Effector CD4-positive, alpha-beta T cell (primary cell): ENCODE data around the gene PRCP.

Experiments
- DNase-seq: peaks from one replicate; pipeline ENCODE4 v3.0.0-alpha.2; 2020

Gene PRCP

DNA sequence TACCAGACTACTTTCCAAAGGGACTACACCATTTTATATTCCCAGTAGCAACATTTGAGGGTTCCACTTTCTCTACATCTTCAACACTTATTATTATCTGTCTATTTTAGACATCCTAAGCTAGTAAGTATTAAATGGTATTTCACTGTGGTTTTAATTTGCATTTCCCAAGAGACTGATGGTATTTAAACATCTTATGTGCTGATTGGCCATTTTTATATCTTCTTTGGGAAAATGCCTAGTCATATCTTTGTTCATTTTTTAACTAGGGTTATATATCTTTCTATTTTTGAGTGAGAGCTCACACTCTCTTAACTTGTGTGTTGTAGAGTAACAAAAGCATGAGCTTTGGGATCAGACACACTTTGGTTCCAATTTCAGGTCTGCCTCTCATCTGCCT, 73.7 kb downstream of the PRCP start:
- no peak for DNase-seq

DNA sequence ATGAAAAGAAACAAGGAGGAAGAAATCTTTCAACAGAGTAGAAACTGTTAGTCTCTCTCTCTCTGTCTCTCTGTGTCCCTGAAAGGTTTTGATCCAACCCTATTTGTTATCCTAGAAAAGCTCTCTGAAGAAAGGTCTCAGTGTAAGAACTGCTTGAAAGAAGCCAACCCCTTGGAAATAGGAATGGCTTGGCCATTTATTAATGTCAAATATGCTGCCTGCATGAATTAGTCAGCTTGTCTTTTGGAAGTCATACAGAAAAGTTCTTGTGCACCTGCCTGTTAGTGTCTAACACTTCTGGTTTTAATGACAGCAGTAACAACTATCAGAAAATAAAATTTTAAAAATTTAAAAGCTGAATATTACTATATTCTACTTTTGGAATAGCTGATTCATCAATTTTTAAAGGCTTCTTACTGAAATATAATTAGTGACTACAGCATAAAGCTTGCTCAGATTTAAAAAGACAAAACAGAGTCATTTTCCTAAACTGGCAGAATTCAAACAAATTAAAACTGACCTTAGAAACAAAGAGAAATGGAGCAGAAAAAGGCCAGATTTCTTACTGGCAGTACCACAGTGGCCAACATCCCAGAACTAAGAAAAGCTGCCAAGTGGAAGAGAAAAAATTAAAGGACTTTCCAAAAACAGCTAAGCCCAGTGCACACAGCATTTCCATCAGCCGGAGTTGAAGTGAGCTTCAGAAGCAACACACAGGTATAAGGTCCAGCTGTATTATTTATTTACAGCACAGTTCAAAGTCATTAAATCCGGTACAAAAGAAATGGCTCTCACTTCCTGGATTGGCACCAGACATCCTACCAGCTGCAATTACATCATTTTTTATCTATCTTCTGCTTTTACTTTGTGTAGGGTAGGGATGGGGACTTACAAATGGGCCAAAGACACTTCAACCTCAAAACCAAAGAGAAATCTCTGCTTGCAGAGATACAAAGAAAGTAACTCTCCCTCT, 76.3 kb downstream of the PRCP start:
- DNase-seq: no peak

GRCh38 chr11:82818409-82819043, 81.7 kb downstream of the PRCP start:
- no peak for DNase-seq

DNA sequence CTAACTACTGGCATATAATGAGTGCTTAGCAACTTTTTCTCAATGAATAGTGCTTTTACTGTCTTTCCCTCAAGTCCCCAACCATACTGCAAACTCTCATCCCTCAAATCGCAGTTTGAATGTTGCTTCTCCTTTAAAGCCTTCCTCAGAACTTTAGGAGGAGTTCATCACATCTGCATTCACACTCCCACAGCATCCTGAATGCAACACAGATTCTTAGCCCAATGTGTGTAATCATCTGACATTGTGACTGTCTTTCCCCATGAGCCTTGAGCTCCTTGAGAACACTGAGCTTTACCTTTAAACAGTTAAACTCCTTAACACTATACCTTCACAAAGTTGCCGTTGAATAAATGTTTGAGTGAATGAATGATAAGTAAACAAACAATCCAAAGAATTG, 84.8 kb downstream of the PRCP start:
- no peak for DNase-seq

GRCh38 chr11:82814379-82814778, 85.9 kb downstream of the PRCP start:
- no peak for DNase-seq

DNA sequence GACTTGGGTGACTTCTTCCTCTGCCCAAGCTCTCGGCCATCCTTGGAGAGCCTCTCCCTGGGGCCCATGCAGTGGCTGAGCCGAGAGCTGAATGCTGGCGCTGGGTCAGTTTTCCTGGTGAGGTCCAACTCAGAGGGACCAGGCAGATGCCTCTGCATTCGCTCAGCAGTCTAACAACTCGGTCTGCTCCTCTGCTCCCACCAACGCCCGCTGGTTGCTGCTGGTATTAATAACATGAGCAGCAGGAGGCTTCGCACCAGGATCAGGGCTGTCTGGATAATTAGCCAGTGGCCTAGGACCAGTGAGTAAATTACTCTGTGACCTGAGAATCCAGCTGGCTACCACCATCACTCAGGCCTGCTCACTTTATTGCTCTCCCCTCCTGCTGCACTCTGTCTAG, 88.9 kb downstream of the PRCP start:
- DNase-seq: no peak

GRCh38 chr11:82810738-82811137, 89.5 kb downstream of the PRCP start:
- DNase-seq: no peak

DNA sequence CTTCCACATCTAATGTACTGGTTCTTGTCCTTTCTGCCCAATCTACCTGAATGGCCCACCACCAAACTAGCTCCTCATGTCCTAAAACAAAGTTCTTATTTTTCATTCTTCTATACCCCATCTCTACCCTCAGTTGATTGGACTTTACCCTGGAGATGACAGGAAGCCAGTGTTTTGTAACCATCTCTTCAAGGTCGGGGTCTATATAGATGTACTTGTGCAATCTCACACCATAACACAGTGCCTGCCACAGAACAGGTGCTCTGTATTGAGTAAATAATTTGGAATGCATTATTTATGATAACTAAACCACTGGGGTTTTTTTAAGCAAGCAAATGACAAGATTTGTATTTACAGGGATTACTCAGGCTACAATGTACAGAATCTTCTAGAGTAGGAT, 89.9 kb downstream of the PRCP start:
- DNase-seq: no peak

GRCh38 chr11:82807646-82808045, 92.6 kb downstream of the PRCP start:
- DNase-seq: no peak

DNA sequence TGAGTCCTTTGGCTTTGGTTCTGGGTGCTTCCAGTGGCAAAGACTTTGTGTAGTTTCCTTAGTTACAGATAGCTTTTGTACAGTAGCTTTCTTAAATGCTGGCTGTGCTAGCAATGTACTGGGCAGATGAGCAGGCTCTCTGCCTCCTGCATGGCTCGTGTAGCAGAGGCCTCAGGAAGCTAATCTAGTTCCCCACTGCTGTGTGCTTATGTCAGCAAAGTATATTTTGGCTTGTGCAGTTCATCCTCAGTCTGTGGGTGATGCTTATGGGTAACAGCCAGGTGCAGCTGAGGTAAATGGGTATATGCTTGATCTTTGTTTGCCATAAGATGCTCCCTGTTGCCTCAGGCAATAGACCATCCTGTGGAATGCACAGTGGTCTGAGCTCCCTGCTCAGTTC, 97.5 kb downstream of the PRCP start:
- no peak for DNase-seq

- no peak for DNase-seq
Measured at GRCh38 chr11:82796998-82797961, 103.0 kb downstream of the PRCP start.

GRCh38 chr11:82794490-82794889, 105.7 kb downstream of the PRCP start:
- DNase-seq: no peak

DNA sequence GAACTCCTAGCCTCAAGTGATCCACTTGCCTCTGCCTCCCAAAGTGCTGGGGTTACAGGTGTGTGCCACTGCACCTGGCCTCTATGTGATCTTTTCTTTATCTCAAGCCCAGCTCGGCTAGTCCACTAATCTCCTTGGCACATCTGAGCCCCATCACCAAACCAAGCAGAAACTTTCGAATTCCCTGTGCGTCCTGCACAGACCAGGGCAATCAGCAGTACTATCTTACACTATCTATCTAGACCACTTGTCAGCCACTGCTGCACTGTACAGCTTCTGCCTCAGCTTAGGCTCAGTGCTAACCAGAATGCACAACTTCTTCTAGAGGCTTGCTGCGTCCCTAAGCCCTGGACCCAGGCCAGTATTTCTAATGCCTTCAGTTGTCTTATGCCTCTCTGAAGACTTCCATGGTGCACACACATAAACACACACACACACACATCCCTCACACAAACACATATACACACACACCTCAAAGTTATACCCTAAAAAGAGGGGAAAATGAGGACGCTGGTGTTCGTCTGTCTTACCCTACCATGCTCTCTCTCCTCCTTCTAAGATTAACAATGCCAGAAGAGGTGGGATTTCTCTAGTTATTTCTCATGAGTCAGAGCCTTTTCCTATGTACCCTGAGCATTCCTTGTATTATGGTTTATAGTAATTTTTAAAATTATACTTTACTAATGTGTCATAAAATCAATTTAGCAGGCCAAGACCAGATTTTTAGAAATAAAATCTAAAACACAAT, 107.2 kb downstream of the PRCP start:
- DNase-seq: no peak

- no peak for DNase-seq
Measured at GRCh38 chr11:82792319-82792718, 107.9 kb downstream of the PRCP start.

DNA sequence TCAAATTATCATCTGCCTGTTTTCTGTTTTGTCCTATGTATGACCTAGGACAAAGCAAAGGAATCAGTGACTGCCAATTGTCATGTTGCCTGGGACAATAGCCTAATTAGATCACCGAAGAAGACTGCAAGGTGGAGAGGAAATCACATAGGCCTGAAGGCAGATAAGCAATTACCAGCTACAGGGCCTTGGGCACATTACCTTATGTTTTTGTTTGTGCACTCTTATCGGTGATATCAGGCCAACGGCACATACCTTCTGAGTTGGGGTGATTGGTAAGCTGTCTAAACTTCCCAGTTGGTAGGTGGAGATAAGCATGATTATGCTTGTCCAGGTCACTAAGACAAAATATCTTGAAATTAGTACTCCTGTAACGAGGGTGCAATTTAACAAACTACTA, 108.5 kb downstream of the PRCP start:
- DNase-seq: no peak

DNA sequence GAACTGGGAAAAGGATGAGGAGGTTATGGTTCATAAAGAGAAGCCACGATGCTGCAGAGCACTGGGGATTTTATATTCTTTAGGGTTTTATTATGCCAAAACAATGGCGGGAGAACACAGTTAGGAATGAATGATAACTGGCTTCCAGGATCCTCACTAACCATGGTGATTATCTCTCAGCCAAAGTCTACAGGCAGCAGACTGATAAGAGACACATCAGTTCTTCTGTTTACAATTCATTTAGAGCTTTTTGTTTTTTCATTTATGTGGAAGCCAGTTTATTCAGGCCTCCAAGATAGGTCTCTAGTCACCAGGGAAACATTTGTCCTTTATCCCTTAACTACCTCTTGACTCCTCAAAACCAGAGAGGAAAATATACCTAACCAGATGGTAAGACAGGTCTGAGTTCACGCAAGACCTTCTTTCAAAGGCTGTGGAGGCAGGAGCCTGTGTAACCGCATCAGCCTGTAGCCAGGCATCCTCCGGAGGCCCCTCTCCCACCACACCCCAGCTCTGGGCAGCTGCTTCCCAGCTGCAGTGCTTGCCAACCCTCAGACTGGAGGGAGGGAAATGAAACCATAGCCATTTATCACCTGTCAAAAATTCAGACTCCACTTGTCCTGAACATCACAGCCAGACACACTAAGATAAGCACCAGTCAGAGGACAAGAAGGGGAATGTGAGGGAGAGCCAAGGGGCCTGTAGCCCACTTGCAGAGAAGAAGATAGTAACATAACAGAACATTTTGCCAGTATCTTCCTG, 109.3 kb downstream of the PRCP start:
- no peak for DNase-seq

GRCh38 chr11:82787981-82788380, 112.2 kb downstream of the PRCP start:
- DNase-seq: no peak

DNA sequence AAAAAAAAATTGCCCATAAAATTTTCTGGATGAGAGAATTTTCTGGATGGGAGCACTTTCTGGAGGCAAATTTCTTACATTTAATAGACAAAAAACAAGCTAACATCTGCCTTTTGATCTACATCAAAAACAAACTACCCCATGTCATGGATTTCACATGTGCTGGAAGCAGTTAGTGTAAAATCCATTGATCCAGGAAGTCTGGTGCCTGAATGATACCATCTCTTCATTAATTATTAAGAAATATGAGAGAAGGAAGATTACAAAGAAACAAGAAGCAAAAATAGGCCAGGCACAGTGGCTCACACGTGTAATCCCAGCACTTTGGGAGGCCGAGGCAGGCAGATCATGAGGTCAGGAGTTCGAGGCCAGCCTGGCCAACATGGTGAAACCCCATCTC, 113.4 kb downstream of the PRCP start:
- no peak for DNase-seq

DNA sequence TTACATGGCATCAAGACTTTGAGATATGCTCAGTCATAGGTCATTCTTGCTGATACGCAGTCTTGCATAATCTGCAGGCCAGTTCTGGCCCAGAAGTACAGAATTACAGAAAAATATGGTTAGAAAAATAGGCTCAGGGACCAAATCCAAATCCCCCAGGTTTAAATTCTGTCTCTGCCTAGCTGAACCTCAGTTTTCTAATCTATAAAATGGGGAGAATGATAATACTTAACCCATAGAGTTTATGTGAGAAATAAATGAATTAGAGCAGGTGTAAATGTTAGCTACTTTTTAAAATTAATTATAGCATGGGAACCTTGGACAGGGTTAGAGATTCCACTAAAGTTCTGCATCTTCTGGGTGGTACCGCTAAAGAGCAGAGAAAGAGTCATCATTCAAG, 114.2 kb downstream of the PRCP start:
- no peak for DNase-seq

- DNase-seq: no peak
Measured at GRCh38 chr11:82782825-82783374, 117.3 kb downstream of the PRCP start.

- DNase-seq: no peak
Measured at GRCh38 chr11:82778776-82779175, 121.5 kb downstream of the PRCP start.
